ENCODE results near the gene UTS2R. TPM values are rescaled to one million over a fixed set of nuclear protein-coding genes. Genes with fewer than 3 reads are reported as not detected.

The UTS2R gene
- total and polyA plus RNA-seq, 11 donors = 0.11 to 21.9 (median 1.2) TPM

GRCh38 chr17:82342361-82343079 is 29.0 kb upstream of the UTS2R start:
- no peak for TF ChIP-seq POLR2A (IDR thresholded peaks at IDR 0.05)
- TF ChIP-seq CTCF (IDR thresholded peaks at IDR 0.05) = no peak
- Histone ChIP-seq H3K27ac (no peak overlapping the region), H3K4me1 (peaks cover 0 to 19% (median 9%) of the 10 kb centered on the region in 12 donors), H3K4me3 (no peak overlapping the region), H3K36me3 (no peaks in the 10 kb centered on the region), H3K9me3 (no peaks in the 10 kb centered on the region), H3K27me3 (peaks cover 0 to 3% (median 0%) of the 10 kb centered on the region in 9 donors)
- 70 to 83% (median 75%) methylated on average over 23 to 28 of the region's 28 CpGs for WGBS, 4 donors
- DNase-seq (peak in 1 of 5 donors; percentile 19), ATAC-seq (no peak)
- intact Hi-C loops (cut with DNase I) = no loop called here

- Histone ChIP-seq H3K27ac (no peak overlapping the region), H3K4me1 (peaks cover 0 to 12% (median 9%) of the 10 kb centered on the region in 12 donors), H3K9me3 (no peaks in the 10 kb centered on the region), H3K27me3 (peaks cover 0 to 3% (median 0%) of the 10 kb centered on the region in 9 donors), H3K36me3 (no peaks in the 10 kb centered on the region), H3K4me3 (no peak overlapping the region)
- intact Hi-C loops (cut with DNase I) = no loop called here
- 92 to 98% (median 94%) methylated on average over 5 of the region's 5 CpGs for WGBS, 4 donors
- no peak for ATAC-seq
- no peak for DNase-seq
- TF ChIP-seq POLR2A (IDR thresholded peaks at IDR 0.05) (no peak), CTCF (IDR thresholded peaks at IDR 0.05) (no peak)
Measured at GRCh38 chr17:82343560-82343959, 28.0 kb upstream of the UTS2R start.

- intact Hi-C loops (cut with DNase I) = no loop called here
- Histone ChIP-seq H3K9me3 (no peaks in the 10 kb centered on the region), H3K4me3 (no peak overlapping the region), H3K27ac (no peak overlapping the region), H3K36me3 (no peaks in the 10 kb centered on the region), H3K4me1 (peaks cover 0 to 8% (median 3%) of the 10 kb centered on the region in 12 donors), H3K27me3 (peaks cover 0 to 3% (median 0%) of the 10 kb centered on the region in 9 donors)
- TF ChIP-seq POLR2A (IDR thresholded peaks at IDR 0.05) (no peak), CTCF (IDR thresholded peaks at IDR 0.05) (no peak)
- ATAC-seq = no peak
- no peak for DNase-seq
- WGBS, 4 donors = 74 to 90% (median 88%) methylated on average over 16 to 24 of the region's 24 CpGs
Measured at GRCh38 chr17:82344175-82344907, 27.2 kb upstream of the UTS2R start.

Measured in heart left ventricle (tissue), 16 donors.